SU-DHL-6 (cell line): Measurements from ENCODE around the gene CHST14.

Source experiments
- H2AFZ ChIP-seq: fragments of 200-600 bp; sonication (generic); 2 replicates; pipeline ENCODE4 v1.6.1; 2014; ENCODE audit warnings: low read depth, mild to moderate bottlenecking, moderate library complexity, mixed read lengths, antibody characterized with exemption, low read length; ENCODE audit not compliant: severe bottlenecking
- H3F3A ChIP-seq: fragments of 200-600 bp; shearing (Covaris generic); 2 replicates; pipeline ENCODE4 v1.6.0; 2016; ENCODE audit warnings: antibody characterized with exemption, mild to moderate bottlenecking; ENCODE audit not compliant: insufficient read depth
- H3K27ac ChIP-seq: fragments of 200-600 bp; sonication (generic); 2 replicates; pipeline ENCODE4 v1.5.1; 2016; ENCODE audit warnings: low read depth, mild to moderate bottlenecking, low read length, moderate library complexity, mixed read lengths
- H3K27me3 ChIP-seq: fragments of 200-600 bp; sonication (generic), shearing (Covaris generic); 2 replicates; pipeline ENCODE4 v1.6.0; 2014; ENCODE audit warnings: mild to moderate bottlenecking, low read length
- H3K36me3 ChIP-seq: fragments of 200-600 bp; sonication (generic); 2 replicates; pipeline ENCODE4 v1.6.1; 2014; ENCODE audit warnings: mild to moderate bottlenecking, low read length, mixed read lengths
- H3K4me2 ChIP-seq: fragments of 300-600, 200-600 bp; shearing (Covaris generic), sonication (generic); 2 replicates; pipeline ENCODE4 v1.6.0; 2014; ENCODE audit warnings: low read length, low read depth, mild to moderate bottlenecking; ENCODE audit not compliant: poor library complexity, severe bottlenecking
- H3K4me3 ChIP-seq: fragments of 200-600 bp; sonication (generic); 2 replicates; pipeline ENCODE4 v1.5.1; 2014; ENCODE audit warnings: antibody characterized with exemption, low read length, mild to moderate bottlenecking, mixed read lengths; ENCODE audit not compliant: insufficient read depth, poor library complexity, severe bottlenecking
- H3K79me2 ChIP-seq: fragments of 200-600 bp; sonication (generic); 2 replicates; pipeline ENCODE4 v1.6.1; 2014; ENCODE audit warnings: mild to moderate bottlenecking, low read length, moderate library complexity; ENCODE audit not compliant: insufficient read depth
- H3K9ac ChIP-seq: fragments of 200-600 bp; sonication (generic); 2 replicates; pipeline ENCODE4 v1.7.0; 2014; ENCODE audit warnings: mild to moderate bottlenecking, low read length
- H3K9me2 ChIP-seq: fragments of 200-600 bp; sonication (generic); replicated peaks from 2 replicates; pipeline ENCODE4 v1.6.1; 2014; ENCODE audit warnings: low read length; ENCODE audit not compliant: insufficient read depth
- H3K9me3 ChIP-seq: fragments of 200-600 bp; sonication (generic); 2 replicates; pipeline ENCODE4 v1.6.1; 2014; ENCODE audit warnings: low read length, mixed read lengths; ENCODE audit not compliant: insufficient read depth
- H4K20me1 ChIP-seq: fragments of 200-600 bp; sonication (generic); 2 replicates; pipeline ENCODE4 v1.6.1; 2014; ENCODE audit warnings: low read depth, mild to moderate bottlenecking, antibody characterized with exemption, low read length, moderate library complexity, mixed read lengths
- EZH2phosphoT487 ChIP-seq: fragments of 200-600 bp; sonication (generic), shearing (Covaris generic); conservative IDR thresholded peaks from 2 replicates; pipeline ENCODE4 v1.6.1; 2018; ENCODE audit warnings: mild to moderate bottlenecking, antibody characterized with exemption, low read length, moderate library complexity, mixed read lengths
- TF ChIP-seq, protein P1 (sequence below): fragments of 200-600 bp; sonication (generic); IDR thresholded peaks from one replicate; pipeline ENCODE4 v1.5.1; 2017; ENCODE audit warnings: antibody characterized with exemption, mild to moderate bottlenecking, low read length, moderate library complexity; ENCODE audit not compliant: insufficient read depth, poor library complexity, severe bottlenecking

Gene CHST14

GRCh38 chr15:40438712-40439111, 32.1 kb upstream of the CHST14 start:
- Histone ChIP-seq H3K27ac (no peak overlapping the region), H3K9me2 (no peaks in the 10 kb centered on the region), H3K4me3 (no peak overlapping the region), H3K27me3 (no peaks in the 10 kb centered on the region), H3K9me3 (no peaks in the 10 kb centered on the region), H3K4me2 (no peak overlapping the region), H4K20me1 (peaks cover 8% of the 10 kb centered on the region; the same call in 1 of the 2 replicates), H3K79me2 (peaks cover 21% of the 10 kb centered on the region), H3K9ac (no peak overlapping the region), H2AFZ (no peak overlapping the region), H3K36me3 (no peaks in the 10 kb centered on the region), H3F3A (no peaks in the 10 kb centered on the region)
- no peak for TF ChIP-seq EZH2phosphoT487
- TF ChIP-seq, protein P1, sequence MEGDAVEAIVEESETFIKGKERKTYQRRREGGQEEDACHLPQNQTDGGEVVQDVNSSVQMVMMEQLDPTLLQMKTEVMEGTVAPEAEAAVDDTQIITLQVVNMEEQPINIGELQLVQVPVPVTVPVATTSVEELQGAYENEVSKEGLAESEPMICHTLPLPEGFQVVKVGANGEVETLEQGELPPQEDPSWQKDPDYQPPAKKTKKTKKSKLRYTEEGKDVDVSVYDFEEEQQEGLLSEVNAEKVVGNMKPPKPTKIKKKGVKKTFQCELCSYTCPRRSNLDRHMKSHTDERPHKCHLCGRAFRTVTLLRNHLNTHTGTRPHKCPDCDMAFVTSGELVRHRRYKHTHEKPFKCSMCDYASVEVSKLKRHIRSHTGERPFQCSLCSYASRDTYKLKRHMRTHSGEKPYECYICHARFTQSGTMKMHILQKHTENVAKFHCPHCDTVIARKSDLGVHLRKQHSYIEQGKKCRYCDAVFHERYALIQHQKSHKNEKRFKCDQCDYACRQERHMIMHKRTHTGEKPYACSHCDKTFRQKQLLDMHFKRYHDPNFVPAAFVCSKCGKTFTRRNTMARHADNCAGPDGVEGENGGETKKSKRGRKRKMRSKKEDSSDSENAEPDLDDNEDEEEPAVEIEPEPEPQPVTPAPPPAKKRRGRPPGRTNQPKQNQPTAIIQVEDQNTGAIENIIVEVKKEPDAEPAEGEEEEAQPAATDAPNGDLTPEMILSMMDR = no peak

- H2AFZ ChIP-seq = no peak overlapping the region
- H3K27ac ChIP-seq = no peak overlapping the region
- no peak overlapping the region for H3K4me3 ChIP-seq
- H3K79me2 ChIP-seq = peaks cover 29% of the 10 kb centered on the region
- peak overlapping the region; percentile 96 for H3K4me2 ChIP-seq
- no peak for TF ChIP-seq EZH2phosphoT487
- TF ChIP-seq, protein P1 = no peak
- H3F3A ChIP-seq = no peaks in the 10 kb centered on the region
- H3K27me3 ChIP-seq = no peaks in the 10 kb centered on the region
- H3K9me2 ChIP-seq = no peaks in the 10 kb centered on the region
- no peaks in the 10 kb centered on the region for H3K9me3 ChIP-seq
- no peaks in the 10 kb centered on the region for H3K36me3 ChIP-seq
- H4K20me1 ChIP-seq = peaks cover 16% of the 10 kb centered on the region; the same call in 1 of the 2 replicates
- peak overlapping the region; percentile 70; the same call in 1 of the 2 replicates for H3K9ac ChIP-seq
These were observed 31.3 kb upstream of the CHST14 start for GRCh38 chr15:40439461-40439959.

GRCh38 chr15:40439960-40440742, 30.6 kb upstream of the CHST14 start:
- Histone ChIP-seq H3K4me3 (peak overlapping the region; percentile 66), H4K20me1 (peaks cover 18% of the 10 kb centered on the region; the same call in 1 of the 2 replicates), H3K9me3 (no peaks in the 10 kb centered on the region), H3K36me3 (no peaks in the 10 kb centered on the region), H3K9me2 (no peaks in the 10 kb centered on the region), H3K27me3 (no peaks in the 10 kb centered on the region), H3K27ac (no peak overlapping the region), H3K9ac (peak overlapping the region; percentile 70), H3K4me2 (peak overlapping the region; percentile 96), H2AFZ (peak overlapping the region; percentile 78), H3F3A (no peaks in the 10 kb centered on the region), H3K79me2 (peaks cover 36% of the 10 kb centered on the region)
- no peak for TF ChIP-seq EZH2phosphoT487
- TF ChIP-seq, protein P1 = no peak
